ENCODE data around the gene CDON. TPM values are rescaled to one million over a fixed set of nuclear protein-coding genes. Genes with fewer than 3 reads are reported as not detected.
A peak's percentile ranks its signal among the peaks of the same experiment; 100 is the strongest.

Gene CDON
- polyA plus RNA-seq, 3 donors: 0.01 TPM; not detected in 2

DNA sequence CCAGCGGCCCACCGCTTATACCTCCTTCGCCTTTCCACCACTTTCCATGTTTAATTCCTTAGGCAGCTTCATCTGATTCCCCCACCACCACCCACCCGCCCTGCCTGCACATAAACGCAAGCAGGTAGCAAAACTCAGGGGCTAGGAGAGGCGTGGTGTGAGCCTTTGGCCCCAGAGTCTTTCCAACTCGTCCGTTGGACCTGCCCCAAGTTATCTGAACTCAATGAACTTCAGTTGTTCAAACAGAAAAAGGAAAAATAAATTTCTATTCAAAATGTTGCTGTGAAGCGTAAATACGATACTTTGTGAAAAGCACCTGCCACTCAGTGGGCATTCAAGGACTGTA, 814 bp upstream of the CDON start:
- Histone ChIP-seq H4K20me1 (ENCODE audit: insufficient read depth, low read length) (no peaks in the 10 kb centered on the region), H3K4me2 (replicated peaks; ENCODE audit: extremely low read depth, low read length, poor library complexity, severe bottlenecking) (peak overlapping the region; percentile 88), H3K9me3 (replicated peaks in 1 of 2; ENCODE audit: control insufficient read depth in 1 of 2, insufficient read depth in 1 of 2, low read length in 2 of 2) (peaks cover 0 to 8% of the 10 kb centered on the region in 2 donors), H3K79me2 (ENCODE audit: insufficient read depth, low read length) (no peaks in the 10 kb centered on the region), H3K27me3 (ENCODE audit: control insufficient read depth in 2 of 2, insufficient read depth in 2 of 2, low read length in 2 of 2) (peaks cover 41 to 43% of the 10 kb centered on the region in 2 donors), H3K9ac (ENCODE audit: insufficient read depth, low read length, poor library complexity, severe bottlenecking) (no peak overlapping the region), H3K4me3 (replicated peaks in 1 of 3; ENCODE audit: low read depth in 2 of 3, low read length in 3 of 3) (peak overlapping the region; percentile 49 to 96 (median 78)), H3K4me1 (ENCODE audit: control insufficient read depth in 1 of 2, insufficient read depth in 2 of 2, low read length in 2 of 2) (peaks cover 6 to 9% of the 10 kb centered on the region in 2 donors), H3K36me3 (replicated peaks in 1 of 2; ENCODE audit: control insufficient read depth in 1 of 2, insufficient read depth in 2 of 2, low read length in 2 of 2) (no peaks in the 10 kb centered on the region), H2AFZ (ENCODE audit: insufficient read depth, low read depth, low read length, poor library complexity, severe bottlenecking) (peak overlapping the region; percentile 77), H3K27ac (ENCODE audit: low read depth in 1 of 2, low read length in 2 of 2) (no peak overlapping the region)
- Mint-ChIP-seq H3K36me3 (no peaks in the 10 kb centered on the region), H3K27me3 (ENCODE audit: low read depth in 3 of 3) (peaks cover 43 to 49% (median 45%) of the 10 kb centered on the region in 3 donors), H3K4me1 (peaks cover 11% of the 10 kb centered on the region), H3K4me3 (peak overlapping the region; percentile 75 to 90), H3K27ac (no peak overlapping the region), H3K9me3 (peaks cover 0 to 9% (median 2%) of the 10 kb centered on the region in 7 donors)
- DNase-seq: no peak
- WGBS (ENCODE audit: insufficient coverage): 6% methylated on average over 4 of the region's 10 CpGs
- intact Hi-C loops (cut with micrococcal nuclease): no loop called here
- TF ChIP-seq, protein P1, sequence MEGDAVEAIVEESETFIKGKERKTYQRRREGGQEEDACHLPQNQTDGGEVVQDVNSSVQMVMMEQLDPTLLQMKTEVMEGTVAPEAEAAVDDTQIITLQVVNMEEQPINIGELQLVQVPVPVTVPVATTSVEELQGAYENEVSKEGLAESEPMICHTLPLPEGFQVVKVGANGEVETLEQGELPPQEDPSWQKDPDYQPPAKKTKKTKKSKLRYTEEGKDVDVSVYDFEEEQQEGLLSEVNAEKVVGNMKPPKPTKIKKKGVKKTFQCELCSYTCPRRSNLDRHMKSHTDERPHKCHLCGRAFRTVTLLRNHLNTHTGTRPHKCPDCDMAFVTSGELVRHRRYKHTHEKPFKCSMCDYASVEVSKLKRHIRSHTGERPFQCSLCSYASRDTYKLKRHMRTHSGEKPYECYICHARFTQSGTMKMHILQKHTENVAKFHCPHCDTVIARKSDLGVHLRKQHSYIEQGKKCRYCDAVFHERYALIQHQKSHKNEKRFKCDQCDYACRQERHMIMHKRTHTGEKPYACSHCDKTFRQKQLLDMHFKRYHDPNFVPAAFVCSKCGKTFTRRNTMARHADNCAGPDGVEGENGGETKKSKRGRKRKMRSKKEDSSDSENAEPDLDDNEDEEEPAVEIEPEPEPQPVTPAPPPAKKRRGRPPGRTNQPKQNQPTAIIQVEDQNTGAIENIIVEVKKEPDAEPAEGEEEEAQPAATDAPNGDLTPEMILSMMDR (IDR thresholded peaks at IDR 0.05): no peak

DNA sequence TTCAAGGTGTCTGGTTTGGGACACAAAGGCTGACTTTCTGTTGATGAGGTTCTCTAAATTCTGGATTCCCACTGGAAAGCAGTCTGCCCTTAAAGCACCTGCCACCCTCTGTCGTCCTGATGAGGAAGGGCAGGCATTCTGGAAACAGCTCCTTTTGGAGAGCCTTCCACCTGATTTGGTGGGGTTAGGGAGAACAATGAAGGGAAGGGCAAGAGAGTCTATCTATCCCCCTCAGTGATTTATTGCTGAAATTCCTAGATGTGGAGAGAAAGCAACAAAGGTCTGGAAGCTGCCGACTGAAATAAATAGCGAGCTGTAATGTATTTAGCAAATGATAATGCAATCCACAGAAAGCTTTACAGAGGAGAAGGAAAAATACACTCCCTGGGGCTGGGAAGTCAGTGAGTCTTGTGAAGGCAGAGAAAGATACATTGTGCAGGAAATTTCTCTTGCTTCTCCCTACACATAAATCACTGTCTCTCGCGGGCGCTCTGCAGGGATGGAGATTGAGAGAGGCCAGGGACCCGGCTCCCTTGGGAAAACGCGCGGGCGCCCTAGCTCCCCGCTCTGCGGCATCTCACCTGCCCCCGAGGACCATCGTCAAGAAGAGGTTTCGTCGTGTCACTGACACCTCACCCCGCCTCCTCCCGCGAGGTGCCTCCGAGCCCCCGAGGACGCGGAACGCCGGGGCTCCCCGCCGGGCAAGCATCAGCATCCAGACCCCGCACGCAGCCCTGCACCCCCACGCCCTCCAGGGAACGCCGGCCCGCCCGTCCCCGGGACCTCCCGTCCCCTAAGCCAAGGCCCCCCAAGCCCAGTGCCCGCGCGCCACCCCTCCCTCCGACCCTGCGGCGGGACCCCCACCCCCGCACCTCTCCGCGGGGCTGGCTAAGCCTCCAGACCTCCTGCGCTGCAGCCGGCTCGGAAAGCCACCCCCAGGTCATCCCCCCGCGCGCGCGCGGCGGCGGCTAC, 673 bp downstream of the CDON start:
- WGBS (ENCODE audit: insufficient coverage): under 1% methylated on average over 48 of the region's 57 CpGs
- H3K27me3 Mint-ChIP-seq (ENCODE audit: low read depth in 3 of 3): peaks cover 52 to 62% (median 53%) of the 10 kb centered on the region in 3 donors
- Histone ChIP-seq H3K4me3 (replicated peaks in 1 of 3; ENCODE audit: low read depth in 2 of 3, low read length in 3 of 3) (peak overlapping the region in 2 of 3 experiments; percentile 78 to 96), H3K27me3 (ENCODE audit: control insufficient read depth in 2 of 2, insufficient read depth in 2 of 2, low read length in 2 of 2) (peaks cover 48 to 55% of the 10 kb centered on the region in 2 donors), H3K27ac (ENCODE audit: low read depth in 1 of 2, low read length in 2 of 2) (no peak overlapping the region), H3K79me2 (ENCODE audit: insufficient read depth, low read length) (no peaks in the 10 kb centered on the region), H3K4me2 (replicated peaks; ENCODE audit: extremely low read depth, low read length, poor library complexity, severe bottlenecking) (peak overlapping the region; percentile 88), H3K36me3 (replicated peaks in 1 of 2; ENCODE audit: control insufficient read depth in 1 of 2, insufficient read depth in 2 of 2, low read length in 2 of 2) (no peaks in the 10 kb centered on the region), H4K20me1 (ENCODE audit: insufficient read depth, low read length) (no peaks in the 10 kb centered on the region), H3K4me1 (ENCODE audit: control insufficient read depth in 1 of 2, insufficient read depth in 2 of 2, low read length in 2 of 2) (peaks cover 6 to 9% of the 10 kb centered on the region in 2 donors), H2AFZ (ENCODE audit: insufficient read depth, low read depth, low read length, poor library complexity, severe bottlenecking) (peak overlapping the region; percentile 77), H3K9me3 (replicated peaks in 1 of 2; ENCODE audit: control insufficient read depth in 1 of 2, insufficient read depth in 1 of 2, low read length in 2 of 2) (peaks cover 0 to 8% of the 10 kb centered on the region in 2 donors), H3K9ac (ENCODE audit: insufficient read depth, low read length, poor library complexity, severe bottlenecking) (peak overlapping the region; percentile 32)
- DNase-seq: no peak
- peaks cover 0 to 9% (median 2%) of the 10 kb centered on the region in 7 donors for H3K9me3 Mint-ChIP-seq
- TF ChIP-seq, protein P1 (IDR thresholded peaks at IDR 0.05): no peak
- no peak overlapping the region for H3K27ac Mint-ChIP-seq
- H3K4me1 Mint-ChIP-seq: peaks cover 11% of the 10 kb centered on the region
- no peaks in the 10 kb centered on the region for H3K36me3 Mint-ChIP-seq
- peak overlapping the region; percentile 73 to 74 for H3K4me3 Mint-ChIP-seq
- intact Hi-C loops (cut with micrococcal nuclease): no loop called here

All from CD14-positive monocyte (primary cell).